Kidney (tissue), 14 donors: ENCODE data around the gene PRR19. TPM values are rescaled to one million over a fixed set of nuclear protein-coding genes. Genes with fewer than 3 reads are reported as not detected.

Experiments used
- DNase-seq, 5 donors: peaks; one replicate each; pipeline ENCODE4 v3.0.0-alpha.2; 2013 to 2020
- FAIRE-seq: peaks from 2 replicates; lab custom pipeline; 2012; peaks lifted over from hg19 to GRCh38; lab: Jason Lieb, UNC
- H3K27ac ChIP-seq, 2 donors: one replicate each; pipeline ENCODE4 v1.7.0; 2013; ENCODE audit warnings: low read depth in 2 of 2, low read length in 2 of 2, inconsistent platforms in 1 of 2
- H3K27me3 ChIP-seq: one replicate; pipeline ENCODE4 v1.7.1; 2013; ENCODE audit warnings: low read length, inconsistent platforms; ENCODE audit not compliant: control insufficient read depth, insufficient read depth
- H3K36me3 ChIP-seq, 3 donors: one replicate each; pipeline versions ENCODE4 v1.7.0 to v1.7.1; 2013; ENCODE audit warnings: low read length in 3 of 3, control low read depth in 1 of 3, inconsistent platforms in 1 of 3; ENCODE audit not compliant: insufficient read depth in 3 of 3, control insufficient read depth in 2 of 3
- H3K4me1 ChIP-seq, 3 donors: one replicate each; pipeline versions ENCODE4 v1.7.0 to v1.7.1; 2013; ENCODE audit warnings: low read length in 3 of 3, inconsistent platforms in 1 of 3, low read depth in 1 of 3; ENCODE audit not compliant: control insufficient read depth in 2 of 3, insufficient read depth in 2 of 3
- H3K4me3 ChIP-seq, 3 donors: one replicate each; pipeline versions ENCODE4 v1.7.0 to v1.8.1; 2013; ENCODE audit warnings: low read length in 3 of 3, control low read depth in 1 of 3, inconsistent platforms in 1 of 3
- H3K9ac ChIP-seq, 3 donors: one replicate each; pipeline versions ENCODE4 v1.7.0 to v1.7.1; 2013; ENCODE audit warnings: low read length in 3 of 3, control low read depth in 1 of 3, inconsistent platforms in 1 of 3
- H3K9me3 ChIP-seq, 3 donors: one replicate each; pipeline versions ENCODE4 v1.7.0 to v1.7.1; 2013; ENCODE audit warnings: low read length in 3 of 3, control low read depth in 1 of 3, inconsistent platforms in 1 of 3; ENCODE audit not compliant: control insufficient read depth in 2 of 3, insufficient read depth in 1 of 3
- intact Hi-C: fragments of 100-400 bp; cut with DNase I; formaldehyde crosslinking; loops from one replicate; pipeline ENCODE4 v1.11.1; 2022
- polyA plus RNA-seq: library from polyadenylated mRNA; stranded (reverse); fragments of 350-450 nt; fragmentation: Illumina TruSeq; extraction: RNeasy Lipid Tissue Mini Kit (QIAGEN cat#74804); gene quantifications from one replicate; pipeline ENCODE4 v1.2.3, GENCODE V29; 2014; ENCODE audit warnings: low read depth, low replicate concordance; ENCODE audit not compliant: insufficient read depth
- total RNA-seq: library from RNA; stranded (reverse); fragmentation: NEBNext Ultra II Directional; extraction: Animal tissue kit (Norgen Biotek cat#: 25700); gene quantifications from one replicate; pipeline ENCODE4 v1.2.1, GENCODE V29; 2021
- TF ChIP-seq, protein P1 (sequence below): IDR thresholded peaks from 3 replicates; pipeline ENCODE4 v1.5.1; 2012; ENCODE audit warnings: mild to moderate bottlenecking, moderate library complexity, borderline replicate concordance; ENCODE audit not compliant: insufficient read depth; ENCODE audit errors: extremely low read depth
- donor health status: control.
- donor health status: control.
- donor health status: control.
- donor health status: control.
- donor health status: control.
- donor health status: DM: yes; HTN: yes; CAD: no.
- donor health status: Normal renal cell carcinoma (clear cell type).

Gene PRR19
- total and polyA plus RNA-seq, 2 donors from 2014 or later: 0.47 to 0.71 TPM

GRCh38 chr19:42267644-42268141 lies 34.2 kb upstream of the PRR19 start:
- TF ChIP-seq, protein P1, sequence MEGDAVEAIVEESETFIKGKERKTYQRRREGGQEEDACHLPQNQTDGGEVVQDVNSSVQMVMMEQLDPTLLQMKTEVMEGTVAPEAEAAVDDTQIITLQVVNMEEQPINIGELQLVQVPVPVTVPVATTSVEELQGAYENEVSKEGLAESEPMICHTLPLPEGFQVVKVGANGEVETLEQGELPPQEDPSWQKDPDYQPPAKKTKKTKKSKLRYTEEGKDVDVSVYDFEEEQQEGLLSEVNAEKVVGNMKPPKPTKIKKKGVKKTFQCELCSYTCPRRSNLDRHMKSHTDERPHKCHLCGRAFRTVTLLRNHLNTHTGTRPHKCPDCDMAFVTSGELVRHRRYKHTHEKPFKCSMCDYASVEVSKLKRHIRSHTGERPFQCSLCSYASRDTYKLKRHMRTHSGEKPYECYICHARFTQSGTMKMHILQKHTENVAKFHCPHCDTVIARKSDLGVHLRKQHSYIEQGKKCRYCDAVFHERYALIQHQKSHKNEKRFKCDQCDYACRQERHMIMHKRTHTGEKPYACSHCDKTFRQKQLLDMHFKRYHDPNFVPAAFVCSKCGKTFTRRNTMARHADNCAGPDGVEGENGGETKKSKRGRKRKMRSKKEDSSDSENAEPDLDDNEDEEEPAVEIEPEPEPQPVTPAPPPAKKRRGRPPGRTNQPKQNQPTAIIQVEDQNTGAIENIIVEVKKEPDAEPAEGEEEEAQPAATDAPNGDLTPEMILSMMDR: no peak
- peak overlapping the region; percentile 80 to 92 (median 89) for H3K4me3 ChIP-seq
- peak overlapping the region; percentile 34 to 93 (median 65) for H3K9ac ChIP-seq
- peak overlapping the region; percentile 40 to 81 for H3K27ac ChIP-seq
- H3K9me3 ChIP-seq: no peaks in the 10 kb centered on the region
- H3K4me1 ChIP-seq: peaks cover 3 to 21% (median 12%) of the 10 kb centered on the region in 3 donors
- intact Hi-C loops: no loop called here
- FAIRE-seq (no peak), DNase-seq (peak in 2 of 5 donors; percentile 65)
- no peaks in the 10 kb centered on the region for H3K36me3 ChIP-seq
- H3K27me3 ChIP-seq: no peaks in the 10 kb centered on the region

- no peaks in the 10 kb centered on the region for H3K27me3 ChIP-seq
- H3K9ac ChIP-seq: peak overlapping the region; percentile 89 to 97 (median 95)
- DNase-seq (peak; percentile 99 to 100 (median 100)), FAIRE-seq (peak; percentile 97)
- no peaks in the 10 kb centered on the region for H3K9me3 ChIP-seq
- peak overlapping the region; percentile 99 for H3K27ac ChIP-seq
- H3K36me3 ChIP-seq: peaks cover 0 to 3% (median 0%) of the 10 kb centered on the region in 3 donors
- peaks cover 3 to 21% (median 12%) of the 10 kb centered on the region in 3 donors for H3K4me1 ChIP-seq
- H3K4me3 ChIP-seq: peak overlapping the region; percentile 83 to 92 (median 89)
- TF ChIP-seq, protein P1: no peak
- intact Hi-C loops: no loop called here
Measured at GRCh38 chr19:42268142-42268703, 33.7 kb upstream of the PRR19 start.

DNA sequence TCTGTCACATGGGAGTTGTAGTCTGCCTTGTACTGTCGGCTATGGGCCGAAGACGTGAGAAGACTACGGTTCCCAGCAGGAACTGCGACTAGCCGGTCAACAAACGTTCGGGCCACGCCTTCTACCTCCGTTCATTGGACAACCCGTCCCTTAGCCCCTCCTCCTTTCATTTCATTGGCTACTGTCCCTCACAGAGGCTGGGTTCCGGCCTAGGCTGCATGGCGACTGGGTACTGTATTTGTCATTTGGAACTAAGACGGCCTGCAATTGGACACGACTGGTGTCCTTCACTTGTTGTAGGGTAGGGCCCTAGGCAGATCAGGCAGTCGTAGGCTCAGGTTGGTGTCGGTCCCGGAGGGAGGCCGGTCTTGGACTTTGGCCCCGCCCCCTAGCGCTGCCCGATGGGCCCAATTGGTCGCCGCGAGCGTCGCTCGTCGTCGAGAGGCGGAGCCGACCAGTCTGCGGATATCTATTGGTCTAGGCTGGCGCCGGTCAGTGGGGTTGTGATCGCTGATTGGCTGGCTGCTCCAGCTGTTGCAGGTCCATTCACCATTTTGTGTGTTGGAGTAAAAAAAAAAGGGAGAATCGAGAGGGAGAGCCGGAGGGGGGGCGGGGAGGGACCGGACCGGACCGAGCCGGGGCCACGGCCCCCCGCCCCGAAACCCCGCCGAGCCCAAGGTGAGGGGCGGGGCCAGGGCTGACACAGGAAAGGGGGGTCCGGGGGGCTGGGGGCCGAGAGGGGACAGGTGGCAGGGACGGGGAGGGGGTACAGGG lies 33.0 kb upstream of the PRR19 start, which contains the start of gene CIC:
CIC (plus strand) TSS at position 549 of the 774 bp plus-strand sequence. CDS start 2,532 bp downstream, outside the sequence.
- peak within 1 kb of the TSS; percentile 89 to 97 (median 95) for H3K9ac ChIP-seq
- no peaks in the 10 kb centered on the region for H3K9me3 ChIP-seq
- intact Hi-C loops: no loop called here
- peak within 1 kb of the TSS; percentile 99 for H3K27ac ChIP-seq
- DNase-seq (peak; percentile 100), FAIRE-seq (peak; percentile 99)
- no peaks in the 10 kb centered on the region for H3K27me3 ChIP-seq
- H3K4me3 ChIP-seq: peak within 1 kb of the TSS; percentile 83 to 92 (median 91)
- H3K36me3 ChIP-seq: peaks cover 0 to 8% (median 3%) of the 10 kb centered on the region in 3 donors
- peaks cover 3 to 21% (median 12%) of the 10 kb centered on the region in 3 donors for H3K4me1 ChIP-seq
- TF ChIP-seq, protein P1: no peak
